Smooth muscle cell of bladder (primary cell): ENCODE data around the gene CCDC68. TPM values are rescaled to one million over a fixed set of nuclear protein-coding genes. Genes with fewer than 3 reads are reported as not detected.

Experiments
- total RNA-seq: library from RNA; depleted of rRNA; stranded (reverse); fragments of >200 nt; gene quantifications from 2 replicates; pipeline ENCODE4 v1.2.3, GENCODE V29; 2014

The CCDC68 gene, protein sequence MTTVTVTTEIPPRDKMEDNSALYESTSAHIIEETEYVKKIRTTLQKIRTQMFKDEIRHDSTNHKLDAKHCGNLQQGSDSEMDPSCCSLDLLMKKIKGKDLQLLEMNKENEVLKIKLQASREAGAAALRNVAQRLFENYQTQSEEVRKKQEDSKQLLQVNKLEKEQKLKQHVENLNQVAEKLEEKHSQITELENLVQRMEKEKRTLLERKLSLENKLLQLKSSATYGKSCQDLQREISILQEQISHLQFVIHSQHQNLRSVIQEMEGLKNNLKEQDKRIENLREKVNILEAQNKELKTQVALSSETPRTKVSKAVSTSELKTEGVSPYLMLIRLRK
- 6.9 and 27.0 TPM in 2 replicates for total RNA-seq

DNA sequence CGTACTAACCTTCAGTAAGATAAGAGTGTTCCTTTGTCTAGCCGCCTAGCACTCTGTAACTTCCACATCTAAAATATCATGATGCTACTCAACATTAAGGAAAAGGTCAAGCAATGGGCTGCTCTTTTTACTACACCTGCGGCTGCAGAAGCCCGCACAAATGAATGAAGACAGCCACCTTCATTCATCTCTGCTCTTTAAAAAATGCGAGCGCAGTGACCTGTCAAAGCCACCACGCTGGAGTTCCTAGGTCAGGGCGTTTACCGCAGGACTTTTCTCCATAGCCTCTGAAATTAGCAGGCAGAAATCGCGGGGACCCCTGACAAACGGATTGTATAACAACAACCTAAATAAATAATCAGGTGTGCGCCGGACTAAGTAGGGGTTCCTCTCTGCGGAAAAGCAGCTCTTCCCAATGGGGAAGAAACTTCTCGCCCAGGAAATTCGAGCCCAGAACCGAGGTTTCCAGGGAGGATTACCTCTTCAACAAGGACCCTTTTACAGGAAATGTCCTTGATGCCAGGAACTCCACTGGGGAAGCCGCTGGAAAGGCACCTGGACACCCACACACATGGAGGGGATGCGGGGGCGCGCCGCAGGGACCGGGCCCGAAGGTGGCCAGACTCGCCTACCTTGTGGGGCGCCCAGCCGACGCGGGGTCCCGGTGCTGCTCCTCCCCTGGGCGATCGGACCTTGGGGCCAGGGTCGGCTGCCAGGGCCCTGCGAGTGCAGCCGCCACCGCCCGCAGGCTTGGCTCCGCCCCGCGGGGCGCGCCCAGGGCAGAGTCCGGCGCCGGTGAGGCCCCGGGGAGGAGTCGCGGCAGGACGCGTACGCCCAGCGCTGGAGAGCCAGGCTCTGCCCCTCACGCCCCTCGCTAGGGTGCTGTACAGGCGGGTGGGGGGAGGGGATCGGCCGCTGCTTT, at the start of gene CCDC68:
CCDC68 (minus strand) TSS at position 758 of the 922 bp plus-strand sequence. CDS start 16,670 bp downstream, outside the sequence.

Other genes with a start within 250 kb of the CCDC68 start
- gene RAB27B, start 131.0 kb downstream of the CCDC68 start, total RNA-seq = 23.0 and 30.2 TPM in 2 replicates